Fibroblast of lung (primary cell): Measurements from ENCODE around the gene RPS19BP1. TPM values are rescaled to one million over a fixed set of nuclear protein-coding genes. Genes with fewer than 3 reads are reported as not detected.

Source experiments
- DNase-seq, 2 donors: peaks; one replicate each; pipeline versions ENCODE4 v3.0.0 to v3.0.0-alpha.2; 2010; ENCODE audit warnings: low read depth in 2 of 2
- H2AFZ ChIP-seq: 2 replicates; pipeline ENCODE4 v1.5.1; 2012; ENCODE audit warnings: low read length, control low read depth, inconsistent platforms
- H3K27ac ChIP-seq: 2 replicates; pipeline ENCODE4 v1.5.1; 2011; ENCODE audit warnings: low read length, control low read depth; ENCODE audit not compliant: insufficient read depth
- H3K27me3 ChIP-seq: 2 replicates; pipeline ENCODE4 v1.5.1; 2011; ENCODE audit warnings: mild to moderate bottlenecking, low read length; ENCODE audit not compliant: control insufficient read depth, insufficient read depth
- H3K36me3 ChIP-seq: 2 replicates; pipeline ENCODE4 v1.5.1; 2011; ENCODE audit warnings: low read length; ENCODE audit not compliant: control insufficient read depth, insufficient read depth
- H3K4me1 ChIP-seq: 2 replicates; pipeline ENCODE4 v1.5.1; 2011; ENCODE audit warnings: low read length; ENCODE audit not compliant: control insufficient read depth, insufficient read depth; ENCODE audit errors: extremely low read depth
- H3K4me2 ChIP-seq: 2 replicates; pipeline ENCODE4 v1.5.1; 2011; ENCODE audit warnings: low read length, control low read depth; ENCODE audit not compliant: insufficient read depth; ENCODE audit errors: extremely low read depth
- H3K4me3 ChIP-seq, 4 experiments: fragments of 200-600 bp in 1 of 4; sonication (generic) in 1 of 4; replicated peaks in 1 of 4; 2 replicates each; pipeline ENCODE4 v1.5.1; 2011 to 2016; ENCODE audit warnings: low read length in 4 of 4, low read depth in 3 of 4, mild to moderate bottlenecking in 3 of 4, control low read depth in 2 of 4, inconsistent platforms in 1 of 4, mixed read lengths in 1 of 4; ENCODE audit not compliant: insufficient read depth in 1 of 4; ENCODE audit errors: control extremely low read depth in 1 of 4
- H3K79me2 ChIP-seq: 2 replicates; pipeline ENCODE4 v1.5.1; 2012; ENCODE audit warnings: mild to moderate bottlenecking, low read length, inconsistent platforms; ENCODE audit not compliant: control insufficient read depth, insufficient read depth
- H3K9ac ChIP-seq: 2 replicates; pipeline ENCODE4 v1.5.1; 2011; ENCODE audit warnings: mild to moderate bottlenecking, low read length, control low read depth; ENCODE audit not compliant: insufficient read depth
- H3K9me3 ChIP-seq: 2 replicates; pipeline ENCODE4 v1.5.1; 2012; ENCODE audit warnings: low read depth, low read length; ENCODE audit not compliant: control insufficient read depth, insufficient read depth
- H4K20me1 ChIP-seq: 2 replicates; pipeline ENCODE4 v1.5.1; 2011; ENCODE audit warnings: low read length; ENCODE audit not compliant: control insufficient read depth, insufficient read depth; ENCODE audit errors: extremely low read depth
- CTCF ChIP-seq, 2 donors: IDR thresholded peaks in 1 of 2; conservative IDR thresholded peaks in 1 of 2; 1 replicate in 1 of 2; 2 replicates in 1 of 2; pipeline ENCODE4 v1.5.1; 2011 to 2012; ENCODE audit warnings: low read length in 2 of 2, control low read depth in 1 of 2, inconsistent platforms in 1 of 2, low read depth in 1 of 2, mild to moderate bottlenecking in 1 of 2
- EZH2 ChIP-seq: IDR thresholded peaks from 2 replicates; pipeline ENCODE4 v1.5.1; 2012; ENCODE audit warnings: low read length, control low read depth, mild to moderate bottlenecking; ENCODE audit errors: missing control alignments
- polyA plus RNA-seq, 2 donors: library from polyadenylated mRNA; depleted of rRNA in 1 of 2; stranded (reverse) in 1 of 2; unstranded in 1 of 2; fragments of >200 nt; gene quantifications; 2 replicates each; pipeline ENCODE4 v1.2.1, GENCODE V29; 2011 to 2012; ENCODE audit warnings: missing spikeins in 1 of 2
- total RNA-seq: library from RNA; depleted of rRNA; stranded (reverse); fragments of >200 nt; gene quantifications from 2 replicates; pipeline ENCODE4 v1.2.1, GENCODE V29; 2014

Gene RPS19BP1
- total and polyA plus RNA-seq, 2 donors (not counting 1 experiment from before 2014, with no cell fraction given): 41.6 to 44.3 TPM

GRCh38 chr22:39514373-39514973, 18.1 kb downstream of the RPS19BP1 start:
- Histone ChIP-seq H2AFZ (no peak overlapping the region), H3K9me3 (no peaks in the 10 kb centered on the region), H3K79me2 (peaks cover 7% of the 10 kb centered on the region), H3K9ac (no peak overlapping the region), H3K36me3 (peaks cover 24% of the 10 kb centered on the region), H3K4me3 (no peak overlapping the region), H4K20me1 (no peaks in the 10 kb centered on the region), H3K27me3 (no peaks in the 10 kb centered on the region), H3K4me1 (peaks cover 5% of the 10 kb centered on the region), H3K4me2 (no peak overlapping the region), H3K27ac (no peak overlapping the region)
- TF ChIP-seq EZH2 (no peak), CTCF (conservative IDR thresholded peaks at IDR 0.05 in 1 of 2, IDR thresholded peaks at IDR 0.05 in 1 of 2; ENCODE audit: low read depth in 1 of 2, low read length in 2 of 2) (peak; percentile 68 to 81)
- DNase-seq: no peak

GRCh38 chr22:39513791-39514190, 18.8 kb downstream of the RPS19BP1 start:
- no peak overlapping the region for H3K4me3 ChIP-seq
- DNase-seq: no peak
- H3K9ac ChIP-seq: no peak overlapping the region
- TF ChIP-seq CTCF (conservative IDR thresholded peaks at IDR 0.05 in 1 of 2, IDR thresholded peaks at IDR 0.05 in 1 of 2; ENCODE audit: low read depth in 1 of 2, low read length in 2 of 2) (no peak), EZH2 (no peak)
- H2AFZ ChIP-seq: no peak overlapping the region
- peaks cover 24% of the 10 kb centered on the region for H3K36me3 ChIP-seq
- H3K9me3 ChIP-seq: no peaks in the 10 kb centered on the region
- peaks cover 3% of the 10 kb centered on the region for H3K4me1 ChIP-seq
- H4K20me1 ChIP-seq: no peaks in the 10 kb centered on the region
- H3K4me2 ChIP-seq: no peak overlapping the region
- no peak overlapping the region for H3K27ac ChIP-seq
- peaks cover 11% of the 10 kb centered on the region for H3K79me2 ChIP-seq
- H3K27me3 ChIP-seq: no peaks in the 10 kb centered on the region

GRCh38 chr22:39512026-39512425, 20.5 kb downstream of the RPS19BP1 start:
- no peak for DNase-seq
- Histone ChIP-seq H3K4me3 (no peak overlapping the region), H3K4me2 (no peak overlapping the region), H3K9me3 (no peaks in the 10 kb centered on the region), H3K27me3 (no peaks in the 10 kb centered on the region), H3K79me2 (peaks cover 18% of the 10 kb centered on the region), H4K20me1 (no peaks in the 10 kb centered on the region), H3K27ac (no peak overlapping the region), H2AFZ (no peak overlapping the region), H3K36me3 (peaks cover 27% of the 10 kb centered on the region), H3K4me1 (no peaks in the 10 kb centered on the region), H3K9ac (no peak overlapping the region)
- no peak for TF ChIP-seq EZH2
- no peak for TF ChIP-seq CTCF (conservative IDR thresholded peaks at IDR 0.05 in 1 of 2, IDR thresholded peaks at IDR 0.05 in 1 of 2; ENCODE audit: low read depth in 1 of 2, low read length in 2 of 2)
